HepG2 (cell line): Measurements from ENCODE around the gene TP53BP2. TPM values are rescaled to one million over a fixed set of nuclear protein-coding genes. Genes with fewer than 3 reads are reported as not detected.
"Not testable (repeated sequence)": the region's sequence is repeated elsewhere in the genome, so short reads cannot be mapped to it uniquely, and the experiment has no call there.

ENCODE experiments used
- ATAC-seq: fragments of 200-7000 bp; cut with Tn5 transposase; 3 replicates; pipeline ENCODE4 v1.9.1; 2020; ENCODE audit warnings: mild to moderate bottlenecking, moderate library complexity
- BruUV-seq: library from RNA; stranded (reverse); fragments of 400-500 nt; replicated peaks from 2 replicates; lab custom pipeline; 2021; lab: Mats Ljungman, UMichigan
- CTCF ChIA-PET: fragments of 300-600 bp; formaldehyde crosslinking; extraction: SDS; loops from one replicate; lab custom pipeline; 2021; ENCODE audit warnings: low total read pairs, inconsistent platforms, low intra/inter-chr PET ratio; lab: Yijun Ruan, JAX
- POLR2A ChIA-PET: fragments of 350-600 bp; sonication (Branson Sonifier 250); formaldehyde crosslinking; loops from one replicate; lab custom pipeline; 2020; ENCODE audit warnings: antibody characterized with exemption, inconsistent platforms; lab: Yijun Ruan, JAX
- DNase-seq: peaks from one replicate; pipeline ENCODE4 v3.0.0-alpha.2; 2015; ENCODE audit warnings: low spot score
- FAIRE-seq: peaks from 3 replicates; lab custom pipeline; 2011; peaks lifted over from hg19 to GRCh38; lab: Jason Lieb, UNC
- H2AFZ ChIP-seq: one replicate; pipeline ENCODE4 v1.6.1; 2011; ENCODE audit warnings: low read length, inconsistent platforms
- H3K27ac ChIP-seq: fragments of 300-600 bp; 3 replicates; pipeline ENCODE4 v1.8.0; 2011; ENCODE audit warnings: mixed run types, mild to moderate bottlenecking, mixed read lengths, low read length, inconsistent platforms; ENCODE audit not compliant: insufficient read depth; ENCODE audit errors: extremely low read length
- H3K27me3 ChIP-seq, 2 experiments: fragments of 200-600 bp in 1 of 2; 2 replicates in 1 of 2; 3 replicates in 1 of 2; pipeline versions ENCODE4 v1.6.0 to v1.8.0; 2011; ENCODE audit warnings: low read length in 2 of 2, mild to moderate bottlenecking in 2 of 2, moderate library complexity in 2 of 2, inconsistent platforms in 1 of 2; ENCODE audit not compliant: insufficient read depth in 2 of 2, control insufficient read depth in 1 of 2
- H3K36me3 ChIP-seq, 2 experiments: fragments of 200-600 bp in 1 of 2; replicated peaks in 1 of 2; 2 replicates in 1 of 2; 3 replicates in 1 of 2; pipeline versions ENCODE4 v1.5.1 to v1.8.0; 2011; ENCODE audit warnings: low read length in 2 of 2, inconsistent platforms in 1 of 2; ENCODE audit not compliant: insufficient read depth in 2 of 2, control insufficient read depth in 1 of 2
- H3K4me1 ChIP-seq: 2 replicates; pipeline ENCODE4 v1.5.1; 2012; ENCODE audit warnings: low read length, inconsistent platforms; ENCODE audit not compliant: insufficient read depth
- H3K4me2 ChIP-seq: 2 replicates; pipeline ENCODE4 v1.6.0; 2011; ENCODE audit warnings: low read depth, low read length, inconsistent platforms
- H3K4me3 ChIP-seq, 3 experiments: fragments of 200-600 bp in 1 of 3; sonication (generic), shearing (Covaris generic) in 1 of 3; replicated peaks in 1 of 3; 2 replicates each; pipeline ENCODE4 v1.5.1; 2011 to 2016; ENCODE audit warnings: low read length in 3 of 3, inconsistent platforms in 2 of 3, low read depth in 2 of 3, mild to moderate bottlenecking in 2 of 3, control low read depth in 1 of 3, mixed read lengths in 1 of 3; ENCODE audit not compliant: insufficient read depth in 1 of 3
- H3K79me2 ChIP-seq: one replicate; pipeline ENCODE4 v1.6.1; 2011; ENCODE audit warnings: low read length, inconsistent platforms; ENCODE audit not compliant: insufficient read depth
- H3K9ac ChIP-seq: 2 replicates; pipeline ENCODE4 v1.6.0; 2011; ENCODE audit warnings: mild to moderate bottlenecking, low read depth, low read length, inconsistent platforms; ENCODE audit not compliant: insufficient read depth
- H3K9me3 ChIP-seq: 2 replicates; pipeline ENCODE4 v1.5.1; 2012; ENCODE audit warnings: mild to moderate bottlenecking, low read length
- H4K20me1 ChIP-seq: 2 replicates; pipeline ENCODE4 v1.6.0; 2011; ENCODE audit warnings: inconsistent platforms, mild to moderate bottlenecking, low read length, moderate library complexity; ENCODE audit not compliant: insufficient read depth
- FOXM1 ChIP-seq: sonication (generic); formaldehyde crosslinking; IDR thresholded peaks from 2 replicates; pipeline ENCODE4 v1.5.0; 2020; ENCODE audit warnings: missing genetic modification reagents
- HOXA3 ChIP-seq: sonication (generic); formaldehyde crosslinking; IDR thresholded peaks from 2 replicates; pipeline ENCODE4 v1.5.0; 2020; ENCODE audit warnings: missing genetic modification reagents
- NFAT5 ChIP-seq: sonication (generic); formaldehyde crosslinking; IDR thresholded peaks from 2 replicates; pipeline ENCODE4 v1.4.0; 2020; ENCODE audit warnings: missing genetic modification reagents
- ZNF121 ChIP-seq: sonication (generic); formaldehyde crosslinking; IDR thresholded peaks from 2 replicates; pipeline ENCODE4 v1.5.0; 2020; ENCODE audit warnings: mild to moderate bottlenecking, missing genetic modification reagents
- ZNF143 ChIP-seq: sonication (generic); formaldehyde crosslinking; IDR thresholded peaks from 2 replicates; pipeline ENCODE4 v1.4.0; 2020; ENCODE audit warnings: missing genetic modification reagents
- ZNF839 ChIP-seq: sonication (generic); formaldehyde crosslinking; IDR thresholded peaks from 2 replicates; pipeline ENCODE4 v1.4.0; 2020; ENCODE audit warnings: missing genetic modification reagents, mild to moderate bottlenecking, borderline replicate concordance
- in situ Hi-C: cut with HindIII; loops from 2 replicates; pipeline ENCODE4 v1.10.0; 2017; ENCODE audit warnings: low pct_unique_long_range_greater_than_20kb; ENCODE audit not compliant: extremely low pct_ligation_motif_present
- intact Hi-C: fragments of 100-400 bp; cut with micrococcal nuclease; formaldehyde crosslinking; loops from one replicate; pipeline ENCODE4 v1.10.0; 2022; ENCODE audit not compliant: unreplicated experiment
- polyA plus RNA-seq, 8 experiments: library from polyadenylated mRNA; depleted of rRNA in 3 of 8; stranded (reverse) in 7 of 8; unstranded in 1 of 8; fragments of >200 nt; fragmentation: Illumina TruSeq in 4 of 8; extraction: Trizol in 4 of 8; gene quantifications; 2 replicates each; pipeline versions ENCODE4 v1.2.1 to v1.2.3, GENCODE V29; 2011 to 2016; ENCODE audit warnings: low read depth in 4 of 8, missing spikeins in 1 of 8, mixed read lengths in 1 of 8; ENCODE audit not compliant: insufficient read depth in 1 of 8
- total RNA-seq, 5 experiments: library from RNA; depleted of rRNA; stranded (reverse); fragments of >200 nt; fragmentation: Illumina TruSeq; extraction: Trizol; gene quantifications; 2 replicates each; pipeline ENCODE4 v1.2.3, GENCODE V29; 2016; ENCODE audit warnings: low read depth in 1 of 5
- TF ChIP-seq, protein P1 (sequence below): IDR thresholded peaks from 2 replicates; pipeline ENCODE4 v1.6.1; 2016

The TP53BP2 gene
- total and polyA plus RNA-seq, 2 of the 13 experiments (the other 11 are each of a cell fraction or from before 2014, with no cell fraction given), result 10.0 to 14.0 TPM

DNA sequence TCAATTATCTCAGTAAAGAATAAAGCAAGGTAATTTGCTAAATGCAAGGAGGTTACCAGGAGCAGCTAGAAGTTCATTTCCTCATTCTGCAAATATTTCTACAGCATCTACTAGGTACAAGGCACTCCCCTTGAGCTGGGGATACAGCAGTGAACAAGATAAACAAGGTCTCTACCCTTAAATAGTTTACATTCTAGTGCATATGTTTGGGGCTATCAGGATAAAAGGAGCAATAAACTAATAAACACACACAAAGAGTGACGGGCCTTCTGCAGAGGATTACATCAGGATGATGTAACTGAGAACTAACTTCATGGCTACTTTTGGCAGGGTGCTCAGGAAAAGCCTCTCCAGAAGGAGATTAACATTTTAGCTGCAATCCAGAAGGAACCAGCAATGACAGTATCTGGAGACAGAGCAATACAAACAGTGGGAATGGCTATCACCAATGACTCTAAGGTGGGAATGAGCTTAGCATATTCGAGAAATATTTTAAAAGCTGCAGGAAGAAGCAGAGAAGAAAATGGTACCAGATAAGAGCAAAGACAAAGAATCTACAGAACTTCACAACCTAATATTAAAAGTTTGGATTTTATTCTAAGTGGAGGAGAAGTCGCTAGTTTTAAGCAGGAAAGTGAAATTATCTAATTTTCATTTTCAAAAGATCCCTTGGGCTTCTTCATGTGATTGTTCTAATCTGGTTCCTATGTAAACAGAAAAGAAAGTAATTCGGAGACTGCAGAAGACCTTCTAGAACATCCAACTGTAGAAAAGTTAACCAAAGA lies 25.8 kb downstream of the TP53BP2 start (continued):
- TF ChIP-seq NFAT5 (CRISPR knock-in tag) (no peak), HOXA3 (CRISPR knock-in tag) (no peak), ZNF839 (no peak), ZNF143 (CRISPR knock-in tag) (no peak), FOXM1 (CRISPR knock-in tag) (no peak), ZNF121 (CRISPR knock-in tag) (no peak)
- TF ChIP-seq, protein P1, sequence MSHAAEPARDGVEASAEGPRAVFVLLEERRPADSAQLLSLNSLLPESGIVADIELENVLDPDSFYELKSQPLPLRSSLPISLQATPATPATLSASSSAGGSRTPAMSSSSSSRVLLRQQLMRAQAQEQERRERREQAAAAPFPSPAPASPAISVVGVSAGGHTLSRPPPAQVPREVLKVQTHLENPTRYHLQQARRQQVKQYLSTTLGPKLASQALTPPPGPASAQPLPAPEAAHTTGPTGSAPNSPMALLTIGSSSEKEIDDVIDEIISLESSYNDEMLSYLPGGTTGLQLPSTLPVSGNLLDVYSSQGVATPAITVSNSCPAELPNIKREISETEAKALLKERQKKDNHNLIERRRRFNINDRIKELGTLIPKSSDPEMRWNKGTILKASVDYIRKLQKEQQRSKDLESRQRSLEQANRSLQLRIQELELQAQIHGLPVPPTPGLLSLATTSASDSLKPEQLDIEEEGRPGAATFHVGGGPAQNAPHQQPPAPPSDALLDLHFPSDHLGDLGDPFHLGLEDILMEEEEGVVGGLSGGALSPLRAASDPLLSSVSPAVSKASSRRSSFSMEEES (CRISPR knock-in tag), result no peak

- POLR2A ChIA-PET, BruUV-seq, CTCF ChIA-PET: not testable (repeated sequence)
Measured at GRCh38 chr1:223817265-223817664, 28.5 kb downstream of the TP53BP2 start.

More at GRCh38 chr1:223817265-223817664, 28.5 kb downstream of the TP53BP2 start:
- intact Hi-C loops, H3K27ac ChIP-seq, H3K4me3 ChIP-seq, H2AFZ ChIP-seq, H3K9me3 ChIP-seq, DNase-seq, FAIRE-seq, in situ Hi-C loops, ATAC-seq, H3K9ac ChIP-seq, H4K20me1 ChIP-seq, H3K27me3 ChIP-seq, H3K4me2 ChIP-seq, H3K79me2 ChIP-seq: not testable (repeated sequence)
- H3K4me1 ChIP-seq, result peaks cover 10% of the 10 kb centered on the region; the same call in 1 of the 2 replicates
- H3K36me3 ChIP-seq, result peaks cover 7 to 27% of the 10 kb centered on the region in 2 experiments; a peak in 4 of 5 replicates
